Measurements from ENCODE around the gene SPOP.
A peak's percentile ranks its signal among the peaks of the same experiment; 100 is the strongest.

SPOP gene

GRCh38 chr17:49688848-49689247 is 11.0 kb upstream of the SPOP start:
- no peak for DNase-seq (ENCODE audit: low read depth)
- H3K4me3 ChIP-seq (ENCODE audit: low read length): no peak overlapping the region
- no peak for TF ChIP-seq CTCF (conservative IDR thresholded peaks at IDR 0.05; ENCODE audit: low read length)

GRCh38 chr17:49687878-49688491 is 10.1 kb upstream of the SPOP start:
- H3K4me3 ChIP-seq (ENCODE audit: low read length): no peak overlapping the region
- peak; percentile 22 for DNase-seq (ENCODE audit: low read depth)
- TF ChIP-seq CTCF (conservative IDR thresholded peaks at IDR 0.05; ENCODE audit: low read length): no peak

- no peak for DNase-seq (ENCODE audit: low read depth)
These were observed 3.4 kb upstream of the SPOP start for GRCh38 chr17:49681106-49681979.

GRCh38 chr17:49680314-49680713 is 2.4 kb upstream of the SPOP start:
- DNase-seq (ENCODE audit: low read depth): no peak
- no peak for TF ChIP-seq CTCF (conservative IDR thresholded peaks at IDR 0.05; ENCODE audit: low read length)
- H3K4me3 ChIP-seq (ENCODE audit: low read length): no peak overlapping the region

More at GRCh38 chr17:49681106-49681979, 3.4 kb upstream of the SPOP start:
- TF ChIP-seq CTCF (conservative IDR thresholded peaks at IDR 0.05; ENCODE audit: low read length): no peak
- no peak overlapping the region for H3K4me3 ChIP-seq (ENCODE audit: low read length)

GRCh38 chr17:49677134-49677932 is 564 bp downstream of the SPOP start:
- DNase-seq (ENCODE audit: low read depth): peak; percentile 91
- no peak; the same call in 1 of the 2 replicates for TF ChIP-seq CTCF (conservative IDR thresholded peaks at IDR 0.05; ENCODE audit: low read length)
- peak overlapping the region; percentile 84 for H3K4me3 ChIP-seq (ENCODE audit: low read length)

- H3K4me3 ChIP-seq (ENCODE audit: low read length): peak overlapping the region; percentile 84
- DNase-seq (ENCODE audit: low read depth): peak; percentile 57
- TF ChIP-seq CTCF (conservative IDR thresholded peaks at IDR 0.05; ENCODE audit: low read length): no peak
These were observed 1.5 kb downstream of the SPOP start for GRCh38 chr17:49676276-49676868.

Measured in AG10803 (cell line).